Activated T-cell treated with anti-CD3 and anti-CD28 coated beads, Interleukin-2, amount 50 U/mL, for 1 hour (primary cell): ENCODE results near the gene NPIPA1.
"Not testable (repeated sequence)": the region's sequence is repeated elsewhere in the genome, so short reads cannot be mapped to it uniquely, and the experiment has no call there.

Source experiments
- DNase-seq: peaks from one replicate; pipeline ENCODE4 v3.0.0-alpha.2; 2020

Gene NPIPA1

DNA sequence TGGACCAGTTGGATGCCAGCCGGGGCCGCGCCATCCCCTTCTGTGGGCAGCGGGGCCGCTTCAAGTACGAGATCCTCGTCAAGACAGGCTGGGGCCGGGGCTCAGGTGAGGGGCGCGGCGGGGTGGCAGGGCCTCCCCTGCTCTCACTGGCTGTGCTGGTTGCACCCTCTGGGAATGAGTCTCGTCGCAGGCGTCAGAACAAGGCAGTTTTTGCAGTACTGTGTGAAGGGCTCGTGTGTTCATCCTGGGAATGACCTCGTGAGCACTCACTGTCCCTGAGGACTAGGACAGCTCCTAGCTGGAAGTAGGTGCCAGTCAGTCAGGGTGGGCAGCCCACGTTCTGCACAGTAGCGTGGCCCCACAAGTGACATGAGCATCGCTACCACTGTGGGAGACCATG is 6.3 kb upstream of the NPIPA1 start:
- not testable (repeated sequence) for DNase-seq

GRCh38 chr16:14932581-14933375 is 4.5 kb upstream of the NPIPA1 start:
- DNase-seq: not testable (repeated sequence)

GRCh38 chr16:14937994-14938393 is 751 bp downstream of the NPIPA1 start:
- not testable (repeated sequence) for DNase-seq

DNA sequence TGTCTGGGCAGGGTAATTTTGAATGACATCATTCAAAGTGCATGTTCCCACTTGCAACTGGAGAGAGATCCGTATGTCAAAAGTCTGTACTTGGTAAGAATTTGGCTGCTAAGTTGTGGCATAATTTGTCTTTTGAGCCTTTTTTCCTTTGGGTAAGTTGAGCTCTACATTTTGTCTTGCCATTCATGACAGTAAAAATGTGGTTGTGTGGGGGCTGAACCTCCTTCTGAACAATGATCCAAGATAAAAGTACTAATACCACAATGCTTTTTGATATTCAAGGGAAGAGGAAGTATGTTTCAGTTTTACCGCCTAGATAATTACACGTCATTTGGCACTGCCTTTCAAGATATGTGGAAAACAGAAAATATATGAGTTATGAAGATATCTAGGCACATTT is 5.4 kb downstream of the NPIPA1 start:
- not testable (repeated sequence) for DNase-seq

DNA sequence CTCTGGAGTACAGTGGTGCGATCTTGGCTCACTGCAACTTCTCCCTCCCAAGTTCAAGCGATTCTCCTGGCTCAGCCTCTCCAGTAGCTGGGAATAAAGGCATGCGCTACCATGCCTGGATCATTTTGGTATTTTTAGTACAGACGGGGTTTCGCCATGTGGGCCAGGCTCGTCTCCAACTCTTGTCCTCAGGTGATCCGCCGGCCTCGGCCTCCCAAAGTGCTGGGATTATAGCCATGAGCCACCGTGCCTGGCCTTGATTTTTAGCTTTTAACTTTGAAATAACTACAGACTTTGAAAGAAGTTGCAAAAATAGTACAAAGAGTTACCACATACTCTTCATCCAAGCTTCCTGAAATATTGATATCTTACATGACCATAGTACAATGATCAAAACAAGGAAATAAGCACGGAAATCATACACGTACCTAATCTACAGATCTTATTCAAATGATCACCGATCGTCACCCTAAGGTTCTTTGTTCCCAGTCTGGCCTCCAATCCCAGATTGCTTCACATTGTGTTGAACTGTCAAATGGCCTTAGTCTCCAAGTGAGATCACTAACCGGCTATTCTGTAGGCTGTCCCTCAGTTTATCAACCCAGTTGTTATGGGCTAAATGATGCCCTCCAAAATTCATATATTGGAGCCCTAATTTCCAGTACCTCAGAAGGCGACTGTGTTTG is 18.4 kb downstream of the NPIPA1 start:
- DNase-seq: no peak

DNA sequence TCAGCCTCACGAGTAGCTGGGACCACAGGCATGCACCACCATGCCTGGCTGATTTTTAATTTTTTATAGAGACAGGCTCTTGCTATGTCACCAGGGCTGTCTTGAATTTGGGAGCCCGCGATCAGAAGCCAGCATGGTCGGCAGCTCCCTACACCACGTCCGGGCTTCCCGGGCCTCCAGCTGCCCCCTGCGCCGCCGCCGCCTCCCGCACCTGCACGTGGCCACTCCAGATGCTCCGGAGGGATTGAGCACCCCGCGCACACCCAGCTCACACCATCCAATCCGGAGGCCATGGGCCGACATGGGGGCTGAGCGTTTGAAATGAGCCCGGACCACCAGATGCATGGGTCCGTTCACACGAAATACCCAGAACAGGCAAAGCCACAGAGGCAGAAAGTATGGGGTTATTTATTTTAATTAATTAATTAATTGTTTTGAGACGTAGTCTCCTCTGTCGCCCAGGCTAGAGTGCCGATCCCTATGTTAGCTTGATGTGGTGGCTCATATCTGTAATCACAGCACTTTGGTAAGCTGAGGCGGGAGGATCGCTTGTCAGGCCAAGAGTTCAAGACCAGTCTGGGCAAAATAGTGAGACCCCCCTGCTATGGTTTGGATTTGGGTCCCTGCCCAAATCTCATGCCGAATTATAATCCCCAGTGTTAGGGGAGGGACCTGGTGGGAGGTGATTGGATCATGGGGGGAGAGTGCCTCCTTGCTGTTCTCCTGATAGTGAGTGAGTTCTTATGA is 20.5 kb downstream of the NPIPA1 start:
- no peak for DNase-seq

- no peak for DNase-seq
These were observed 21.0 kb downstream of the NPIPA1 start for GRCh38 chr16:14958323-14958600.

GRCh38 chr16:14958970-14959369 is 21.7 kb downstream of the NPIPA1 start:
- no peak for DNase-seq

DNA sequence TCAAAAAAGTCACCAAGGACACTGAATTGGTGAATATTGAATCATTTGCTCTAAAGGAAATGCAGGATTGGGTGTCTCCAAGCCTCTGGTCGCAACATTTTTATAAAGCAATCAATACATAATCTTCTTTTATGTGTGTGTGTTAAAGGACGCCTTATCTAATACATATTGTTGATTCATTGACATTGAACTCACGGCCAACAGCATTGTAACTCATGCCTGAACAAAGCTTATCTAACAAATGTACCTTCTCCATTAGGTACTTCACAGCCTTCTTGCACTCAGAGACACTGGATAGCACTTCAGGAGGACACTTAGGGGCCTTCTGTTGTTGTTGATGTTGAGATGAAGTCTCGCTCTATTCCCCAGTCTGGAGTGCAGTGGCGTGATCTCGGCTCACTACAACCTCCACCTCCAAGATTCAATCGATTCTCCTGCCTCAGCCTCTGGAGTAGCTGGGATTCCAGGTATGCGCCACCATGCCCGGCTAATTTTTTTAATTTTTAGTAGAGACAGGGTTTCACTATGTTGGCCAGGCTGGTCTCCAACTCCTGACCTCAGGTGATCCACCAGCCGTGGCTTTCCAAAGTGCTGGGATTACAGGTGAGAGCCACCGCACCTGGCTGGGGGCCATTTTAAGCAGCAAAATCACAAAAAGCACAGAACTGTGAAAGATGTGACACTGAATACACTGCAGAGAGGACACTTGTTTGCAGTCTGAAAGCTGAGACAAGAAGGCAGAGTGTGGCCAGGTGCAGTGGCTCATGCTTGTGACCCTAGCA is 24.4 kb downstream of the NPIPA1 start:
- no peak for DNase-seq

- DNase-seq: no peak
These were observed 26.3 kb downstream of the NPIPA1 start for GRCh38 chr16:14963281-14964173.

GRCh38 chr16:14965328-14965727 is 28.1 kb downstream of the NPIPA1 start:
- no peak for DNase-seq

GRCh38 chr16:14969795-14970194 is 32.6 kb downstream of the NPIPA1 start:
- DNase-seq: not testable (repeated sequence)

- not testable (repeated sequence) for DNase-seq
These were observed 34.5 kb downstream of the NPIPA1 start for GRCh38 chr16:14971621-14972228.

DNA sequence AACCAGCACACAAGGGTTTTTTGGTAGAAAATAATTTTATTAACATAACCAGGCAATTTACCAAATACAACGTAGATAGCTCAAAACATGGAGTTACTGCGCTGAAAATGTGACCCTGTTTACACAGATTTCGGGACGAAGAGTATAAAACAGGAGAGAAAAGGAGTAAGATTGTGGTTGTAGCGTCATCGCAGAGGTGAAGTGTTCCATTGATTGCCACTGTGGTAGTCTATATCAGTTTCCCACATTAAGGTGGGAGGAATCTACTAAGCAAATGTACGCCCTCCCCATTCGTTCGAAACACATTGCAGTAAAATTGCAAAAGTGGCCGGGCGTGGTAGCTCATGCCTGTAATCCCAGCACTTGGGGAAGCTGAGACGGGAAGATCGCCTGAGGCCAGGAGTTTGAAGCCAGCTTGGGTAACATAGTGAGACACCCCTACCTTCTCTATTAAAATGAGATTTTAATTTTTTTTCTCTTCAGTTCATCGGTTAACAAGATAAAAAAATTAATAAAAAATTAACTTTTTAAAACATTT is 36.6 kb downstream of the NPIPA1 start:
- DNase-seq: not testable (repeated sequence)

GRCh38 chr16:14974331-14974655 is 37.0 kb downstream of the NPIPA1 start:
- DNase-seq: not testable (repeated sequence)

DNA sequence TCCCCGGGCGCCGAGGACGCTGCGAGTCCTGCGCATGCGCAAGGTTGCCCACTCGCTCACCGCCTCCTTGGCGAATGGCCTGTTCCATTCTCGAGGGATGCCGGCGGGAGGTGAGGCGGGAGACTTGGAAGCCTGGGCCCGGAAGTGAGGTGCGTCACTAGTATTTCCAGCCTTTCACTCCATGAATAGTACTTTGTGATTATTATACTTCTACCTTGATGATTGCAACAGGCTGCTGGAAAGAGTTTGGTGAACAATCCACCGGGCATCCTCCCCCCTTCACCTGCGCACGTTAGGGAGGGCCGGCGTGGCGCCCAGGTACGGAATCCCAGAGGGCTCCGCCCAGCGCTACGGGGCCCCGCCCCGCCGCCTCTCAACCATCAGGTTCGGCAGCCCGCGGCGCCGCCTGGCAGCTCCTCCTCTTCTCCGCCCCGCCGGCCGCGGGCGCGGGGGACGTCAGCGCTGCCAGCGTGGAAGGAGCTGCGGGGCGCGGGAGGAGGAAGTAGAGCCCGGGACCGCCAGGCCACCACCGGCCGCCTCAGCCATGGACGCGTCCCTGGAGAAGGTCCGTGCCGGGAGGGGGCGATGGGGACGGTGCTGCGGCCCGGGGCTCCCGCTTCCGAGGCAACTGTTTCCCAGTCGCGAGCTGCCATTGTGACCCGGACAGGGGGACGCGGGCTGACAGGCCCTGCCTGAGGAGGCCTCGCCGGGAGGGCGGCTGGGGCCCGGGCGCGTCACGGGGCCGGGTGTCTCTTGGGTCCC is 37.6 kb downstream of the NPIPA1 start, which contains the start of gene PDXDC1:
PDXDC1 (plus strand) TSS at position 371 of the 762 bp plus-strand sequence; CDS start at position 545, 174 bp downstream.
- peak; percentile 100 for DNase-seq

DNA sequence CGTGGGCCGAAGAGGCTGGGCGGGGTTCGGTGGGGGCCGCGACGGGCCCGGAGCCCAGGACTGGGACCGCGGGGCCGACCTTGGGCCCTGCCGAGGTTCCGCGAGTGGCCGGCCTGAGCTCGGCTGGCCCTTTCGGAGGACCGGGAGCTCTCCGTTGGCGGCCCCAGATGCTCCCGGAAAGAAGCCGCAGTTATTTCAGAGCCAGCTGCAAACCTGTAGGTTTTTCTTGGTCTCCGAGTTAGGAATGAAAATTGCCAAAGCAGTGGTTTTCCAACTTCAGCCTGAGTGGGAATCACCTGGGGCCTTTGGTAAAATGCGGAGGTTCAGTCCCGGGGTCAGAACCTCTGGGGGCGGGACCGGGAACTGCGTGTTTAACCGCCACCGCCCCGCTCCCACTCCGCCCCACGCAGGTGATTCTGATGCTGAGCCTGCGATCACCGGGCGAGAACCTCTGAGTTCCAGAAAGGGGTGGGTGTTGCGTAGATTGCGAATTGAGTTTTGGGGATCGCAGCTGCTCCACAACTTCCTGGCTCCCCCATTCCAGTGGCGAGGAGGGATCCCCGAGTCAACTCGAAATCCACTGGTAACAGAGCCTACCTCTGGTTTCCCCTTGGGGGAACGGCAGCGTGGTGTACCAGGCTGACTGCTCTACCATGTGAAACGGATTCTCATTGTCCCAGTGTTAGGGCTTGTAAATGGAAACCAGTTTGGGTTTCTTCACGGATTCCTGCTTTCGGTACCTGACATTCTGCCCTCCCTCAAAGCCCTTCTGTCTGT is 38.4 kb downstream of the NPIPA1 start:
- DNase-seq: peak; percentile 76

DNA sequence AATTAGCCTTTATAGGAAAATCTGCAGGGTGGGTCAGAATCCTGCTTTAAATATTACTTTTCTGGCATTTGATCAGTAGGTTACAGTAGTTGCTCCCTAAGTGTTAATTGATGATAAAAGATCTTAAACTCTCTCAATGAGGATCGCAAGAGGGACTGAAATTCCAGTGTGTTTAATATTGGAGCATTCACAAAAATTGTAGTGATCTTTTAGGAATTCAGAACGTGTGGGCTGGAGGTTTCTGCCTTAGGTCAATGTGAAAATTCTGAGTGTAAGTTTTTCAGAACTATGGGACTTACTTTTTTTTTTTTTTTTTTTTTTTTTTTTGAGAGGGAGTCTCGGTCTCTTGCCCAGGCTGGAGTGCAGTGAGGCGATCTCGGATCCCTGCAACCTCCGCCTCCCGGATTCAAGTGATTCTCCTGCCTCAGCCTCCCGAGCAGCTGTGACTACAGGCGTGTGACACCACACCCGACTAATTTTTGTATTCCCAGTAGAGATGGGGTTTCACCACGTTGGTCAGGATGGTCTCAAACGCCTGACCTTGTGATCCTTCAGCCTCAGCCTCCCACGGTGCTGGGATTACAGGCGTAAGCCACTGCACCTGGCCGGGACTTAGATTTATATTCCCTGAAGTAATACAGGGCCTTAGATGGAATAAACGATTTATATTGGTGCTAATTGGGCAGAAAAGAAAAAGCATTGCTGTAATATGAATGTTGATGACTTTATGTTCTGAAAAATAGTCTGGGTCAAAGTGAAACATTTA is 39.9 kb downstream of the NPIPA1 start:
- DNase-seq: not testable (repeated sequence)

DNA sequence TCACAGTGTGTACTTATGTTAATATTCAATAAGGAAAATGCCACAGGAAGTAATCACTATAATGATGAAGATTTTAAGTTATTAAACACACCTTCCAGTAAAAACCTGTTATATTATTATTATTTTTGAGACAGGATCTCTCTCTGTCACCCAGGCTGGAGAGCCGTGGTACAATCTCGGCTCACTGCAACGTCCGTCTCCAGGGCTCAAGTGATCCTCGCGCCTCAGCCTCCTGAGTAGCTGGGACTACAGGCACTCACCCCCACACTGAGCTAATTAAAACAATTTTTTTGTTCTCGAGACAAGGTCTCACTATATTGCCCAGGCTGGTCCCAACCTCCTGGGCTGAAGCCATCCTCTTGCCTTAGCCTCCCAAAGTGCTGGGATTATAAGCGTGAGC is 41.0 kb downstream of the NPIPA1 start:
- not testable (repeated sequence) for DNase-seq
